ENCODE measurements around the gene SNAPC2.

SNAPC2 gene

DNA sequence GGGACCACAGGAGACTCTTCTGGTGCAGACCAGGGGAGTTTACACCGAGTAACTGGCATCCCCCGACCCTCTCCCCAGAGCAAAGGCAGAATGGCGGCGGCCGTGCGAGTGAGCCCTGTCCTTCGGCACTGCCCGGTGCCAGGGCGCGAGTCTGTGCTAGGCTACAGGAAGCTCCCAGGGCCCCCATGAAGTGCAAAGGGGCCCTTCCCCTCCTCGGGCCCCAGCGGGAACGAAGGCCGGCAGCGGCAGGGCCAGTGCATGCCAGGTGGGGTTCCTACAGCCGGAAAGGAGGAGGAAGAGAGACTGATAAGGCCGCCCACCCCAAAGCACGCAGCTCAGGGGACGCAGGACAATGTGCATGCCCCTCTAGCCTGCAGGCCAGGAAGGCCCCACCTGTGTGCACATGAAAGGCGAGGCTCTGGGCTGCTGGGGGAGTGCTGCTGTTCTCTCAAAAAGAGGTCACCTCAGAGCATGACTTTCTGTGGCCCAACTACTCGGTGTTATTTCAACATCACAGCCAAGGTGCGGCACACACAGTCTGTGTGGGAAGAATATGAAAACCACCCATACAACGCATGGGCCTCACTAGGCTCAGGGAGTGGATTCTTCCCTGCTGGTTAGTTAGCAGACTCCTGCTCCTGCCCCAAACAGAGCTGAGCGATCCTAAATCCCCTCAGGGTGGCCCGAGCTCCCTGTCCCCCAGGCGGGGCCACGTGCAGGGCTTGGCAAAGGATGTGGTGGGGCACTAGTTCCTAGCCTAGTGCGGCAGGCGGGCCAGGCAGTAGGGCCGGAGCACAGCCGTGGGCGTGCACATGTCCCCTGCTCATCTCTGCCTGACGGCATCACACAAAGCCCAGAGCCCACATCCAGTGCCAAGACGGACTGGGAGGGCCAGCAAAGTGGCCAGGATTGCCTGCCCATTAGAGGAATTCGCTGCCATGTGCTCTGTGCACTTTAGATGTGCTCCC, 51.7 kb downstream of the SNAPC2 start:
- Mint-ChIP-seq H3K27ac (no peak overlapping the region), H3K4me3 (no peak overlapping the region), H3K4me1 (no peaks in the 10 kb centered on the region), H3K27me3 (no peaks in the 10 kb centered on the region), H3K9me3 (no peaks in the 10 kb centered on the region), H3K36me3 (peaks cover 43% of the 10 kb centered on the region)
- ATAC-seq = no peak

Data from stimulated activated memory B cell treated with anti-CD40 and anti-IgM and Interleukin-4, amounts not matched to agents 10 μg/mL and 1 μg/mL and 100 μg/mL, for 72 hours (primary cell).